Activated naive CD4-positive, alpha-beta T cell treated with anti-CD3 and anti-CD28 coated beads for 36 hours (primary cell): ENCODE measurements around the gene KHDRBS1. TPM values are rescaled to one million over a fixed set of nuclear protein-coding genes. Genes with fewer than 3 reads are reported as not detected.

Experiments used
- CTCF ChIA-PET: fragments of 350-600 bp; sonication (Branson Sonifier 250); formaldehyde crosslinking; loops from one replicate; lab custom pipeline; 2021; ENCODE audit warnings: antibody characterized with exemption; lab: Charles Lee
- DNase-seq: peaks from one replicate; pipeline ENCODE4 v3.0.0-alpha.2; 2020
- H3K27ac Mint-ChIP-seq: one replicate; pipeline ENCODE4 v1.8.0; 2021; ENCODE audit warnings: mild to moderate bottlenecking, mixed read lengths
- H3K27me3 Mint-ChIP-seq: one replicate; pipeline ENCODE4 v1.8.0; 2021; ENCODE audit warnings: low read depth, mixed read lengths
- H3K36me3 Mint-ChIP-seq: one replicate; pipeline ENCODE4 v1.8.0; 2021; ENCODE audit warnings: low read depth, mixed read lengths
- H3K4me1 Mint-ChIP-seq: one replicate; pipeline ENCODE4 v1.8.0; 2021; ENCODE audit warnings: low read depth, mixed read lengths
- H3K4me3 Mint-ChIP-seq: one replicate; pipeline ENCODE4 v1.8.0; 2021; ENCODE audit warnings: mild to moderate bottlenecking, moderate library complexity, mixed read lengths
- H3K9me3 Mint-ChIP-seq: one replicate; pipeline ENCODE4 v1.8.0; 2021; ENCODE audit warnings: mixed read lengths
- intact Hi-C: fragments of 100-400 bp; cut with micrococcal nuclease; formaldehyde crosslinking; loops from one replicate; pipeline ENCODE4 v1.15.1; 2023
- total RNA-seq, 2 experiments: library from RNA; stranded (reverse); gene quantifications; one replicate each; pipeline ENCODE4 v1.2.3, GENCODE V29; 2021

KHDRBS1 gene
- total RNA-seq = 100 to 1,000 TPM; 189 to 198 TPM

GRCh38 chr1:32013386-32014198, at the start of gene KHDRBS1:
TSS of gene KHDRBS1 (plus strand) at chr1:32013868. CDS start at chr1:32013996, 128 bp downstream.
- intact Hi-C loops = loop anchor here (1.0 to 2.0 kb wide), 5 partner anchors 29 to 369 kb away; partner anchors contain the start of genes PEF1, PTP4A2 and TMEM39B
- H3K36me3 Mint-ChIP-seq = peaks cover 25% of the 10 kb centered on the region
- H3K27ac Mint-ChIP-seq = peak within 1 kb of the TSS; percentile 94
- peaks cover 33% of the 10 kb centered on the region for H3K4me1 Mint-ChIP-seq
- no peaks in the 10 kb centered on the region for H3K27me3 Mint-ChIP-seq
- DNase-seq = peak; percentile 98
- CTCF ChIA-PET = interaction anchor here (1.1 kb wide), 1 partner anchor 10 kb away, joined by 3 read pairs; no protein-coding TSS in a partner anchor
- peak within 1 kb of the TSS; percentile 94 for H3K4me3 Mint-ChIP-seq
- no peaks in the 10 kb centered on the region for H3K9me3 Mint-ChIP-seq

GRCh38 chr1:31970873-31971272, 42.8 kb upstream of the KHDRBS1 start:
- intact Hi-C loops = no loop called here
- Mint-ChIP-seq H3K27ac (no peak overlapping the region), H3K27me3 (no peaks in the 10 kb centered on the region), H3K36me3 (no peaks in the 10 kb centered on the region), H3K9me3 (no peaks in the 10 kb centered on the region), H3K4me3 (no peak overlapping the region), H3K4me1 (no peaks in the 10 kb centered on the region)
- CTCF ChIA-PET = interaction anchor here (0.6 to 1.0 kb wide), 2 partner anchors 64 to 181 kb away, joined by 3 to 4 read pairs; no protein-coding TSS in a partner anchor
- no peak for DNase-seq

GRCh38 chr1:31976401-31976800, 37.3 kb upstream of the KHDRBS1 start:
- Mint-ChIP-seq H3K27ac (no peak overlapping the region), H3K9me3 (no peaks in the 10 kb centered on the region), H3K27me3 (no peaks in the 10 kb centered on the region), H3K4me1 (peaks cover 11% of the 10 kb centered on the region), H3K36me3 (no peaks in the 10 kb centered on the region), H3K4me3 (no peak overlapping the region)
- CTCF ChIA-PET = interaction anchor here (2.0 kb wide), 1 partner anchor 11 kb away, joined by 5 read pairs; no protein-coding TSS in a partner anchor
- no peak for DNase-seq
- intact Hi-C loops = no loop called here

GRCh38 chr1:31977385-31978131, 36.1 kb upstream of the KHDRBS1 start:
- CTCF ChIA-PET = interaction anchor here (0.6 to 2.0 kb wide), 4 partner anchors 12 to 160 kb away, joined by 3 to 5 read pairs (median 4); no protein-coding TSS in a partner anchor
- H3K27ac Mint-ChIP-seq = no peak overlapping the region
- H3K36me3 Mint-ChIP-seq = no peaks in the 10 kb centered on the region
- no peaks in the 10 kb centered on the region for H3K9me3 Mint-ChIP-seq
- no peak for DNase-seq
- H3K27me3 Mint-ChIP-seq = no peaks in the 10 kb centered on the region
- no peak overlapping the region for H3K4me3 Mint-ChIP-seq
- peaks cover 21% of the 10 kb centered on the region for H3K4me1 Mint-ChIP-seq
- intact Hi-C loops = no loop called here

GRCh38 chr1:31978843-31979400, 34.7 kb upstream of the KHDRBS1 start:
- Mint-ChIP-seq H3K9me3 (no peaks in the 10 kb centered on the region), H3K36me3 (no peaks in the 10 kb centered on the region), H3K4me1 (peaks cover 34% of the 10 kb centered on the region), H3K27me3 (no peaks in the 10 kb centered on the region), H3K4me3 (no peak overlapping the region), H3K27ac (no peak overlapping the region)
- DNase-seq = no peak
- CTCF ChIA-PET = no interaction called here
- intact Hi-C loops = no loop called here

- no peak for DNase-seq
- no peaks in the 10 kb centered on the region for H3K27me3 Mint-ChIP-seq
- intact Hi-C loops = no loop called here
- CTCF ChIA-PET = no interaction called here
- H3K9me3 Mint-ChIP-seq = no peaks in the 10 kb centered on the region
- peaks cover 48% of the 10 kb centered on the region for H3K4me1 Mint-ChIP-seq
- peak overlapping the region; percentile 42 for H3K27ac Mint-ChIP-seq
- no peaks in the 10 kb centered on the region for H3K36me3 Mint-ChIP-seq
- H3K4me3 Mint-ChIP-seq = no peak overlapping the region
Observed at GRCh38 chr1:31980835-31981455, 32.7 kb upstream of the KHDRBS1 start.

GRCh38 chr1:31981456-31981839, 32.2 kb upstream of the KHDRBS1 start:
- Mint-ChIP-seq H3K4me1 (peaks cover 48% of the 10 kb centered on the region), H3K27ac (peak overlapping the region; percentile 42), H3K9me3 (no peaks in the 10 kb centered on the region), H3K36me3 (no peaks in the 10 kb centered on the region), H3K4me3 (no peak overlapping the region), H3K27me3 (no peaks in the 10 kb centered on the region)
- intact Hi-C loops = no loop called here
- CTCF ChIA-PET = no interaction called here
- DNase-seq = no peak

GRCh38 chr1:31981972-31982371, 31.7 kb upstream of the KHDRBS1 start:
- intact Hi-C loops = loop anchor here (2.0 kb wide), 1 partner anchor 43 kb away; the partner anchor contains the start of gene PTP4A2
- H3K9me3 Mint-ChIP-seq = no peaks in the 10 kb centered on the region
- peak; percentile 60 for DNase-seq
- H3K36me3 Mint-ChIP-seq = no peaks in the 10 kb centered on the region
- no peaks in the 10 kb centered on the region for H3K27me3 Mint-ChIP-seq
- H3K27ac Mint-ChIP-seq = peak overlapping the region; percentile 15
- peak overlapping the region; percentile 4 for H3K4me3 Mint-ChIP-seq
- CTCF ChIA-PET = no interaction called here
- peaks cover 48% of the 10 kb centered on the region for H3K4me1 Mint-ChIP-seq

GRCh38 chr1:31984419-31985347, 29.0 kb upstream of the KHDRBS1 start:
- Mint-ChIP-seq H3K27ac (peak overlapping the region; percentile 92), H3K9me3 (no peaks in the 10 kb centered on the region), H3K36me3 (no peaks in the 10 kb centered on the region), H3K4me3 (peak overlapping the region; percentile 44), H3K4me1 (peaks cover 52% of the 10 kb centered on the region), H3K27me3 (no peaks in the 10 kb centered on the region)
- DNase-seq = peak; percentile 65
- CTCF ChIA-PET = interaction anchor here (0.6 to 2.2 kb wide), 7 partner anchors 19 to 196 kb away, joined by 3 to 13 read pairs (median 6); no protein-coding TSS in a partner anchor
- intact Hi-C loops = loop anchor here (1.0 to 2.0 kb wide), 3 partner anchors 19 to 88 kb away; partner anchors contain the start of genes KHDRBS1 and TMEM39B

GRCh38 chr1:31985430-31985829, 28.2 kb upstream of the KHDRBS1 start:
- H3K27ac Mint-ChIP-seq = peak overlapping the region; percentile 92
- H3K4me1 Mint-ChIP-seq = peaks cover 60% of the 10 kb centered on the region
- CTCF ChIA-PET = interaction anchor here (0.6 to 2.2 kb wide), 7 partner anchors 18 to 196 kb away, joined by 3 to 13 read pairs (median 6); no protein-coding TSS in a partner anchor
- intact Hi-C loops = loop anchor here (2.0 kb wide), 1 partner anchor 87 kb away; the partner anchor contains the start of gene TMEM39B
- no peaks in the 10 kb centered on the region for H3K27me3 Mint-ChIP-seq
- DNase-seq = peak; percentile 43
- H3K9me3 Mint-ChIP-seq = no peaks in the 10 kb centered on the region
- H3K4me3 Mint-ChIP-seq = peak overlapping the region; percentile 40
- H3K36me3 Mint-ChIP-seq = no peaks in the 10 kb centered on the region
